Retinal pigment epithelial cell (primary cell): ENCODE measurements around the gene CRYBB2.
"Not testable (repeated sequence)": the region's sequence is repeated elsewhere in the genome, so short reads cannot be mapped to it uniquely, and the experiment has no call there.

Experiments
- DNase-seq: peaks from one replicate; pipeline ENCODE4 v3.0.0-alpha.2; 2010; ENCODE audit warnings: low read depth
- H3K4me3 ChIP-seq: 2 replicates; pipeline ENCODE4 v1.5.1; 2011; ENCODE audit warnings: mild to moderate bottlenecking, low read length, control low read depth, moderate library complexity
- TF ChIP-seq, protein P1 (sequence below): conservative IDR thresholded peaks from 2 replicates; pipeline ENCODE4 v1.5.1; 2011; ENCODE audit warnings: low read depth, low read length, control low read depth, inconsistent platforms

The CRYBB2 gene

GRCh38 chr22:25235547-25236290 lies 16.3 kb downstream of the CRYBB2 start:
- peak; percentile 29 for DNase-seq
- TF ChIP-seq, protein P1, sequence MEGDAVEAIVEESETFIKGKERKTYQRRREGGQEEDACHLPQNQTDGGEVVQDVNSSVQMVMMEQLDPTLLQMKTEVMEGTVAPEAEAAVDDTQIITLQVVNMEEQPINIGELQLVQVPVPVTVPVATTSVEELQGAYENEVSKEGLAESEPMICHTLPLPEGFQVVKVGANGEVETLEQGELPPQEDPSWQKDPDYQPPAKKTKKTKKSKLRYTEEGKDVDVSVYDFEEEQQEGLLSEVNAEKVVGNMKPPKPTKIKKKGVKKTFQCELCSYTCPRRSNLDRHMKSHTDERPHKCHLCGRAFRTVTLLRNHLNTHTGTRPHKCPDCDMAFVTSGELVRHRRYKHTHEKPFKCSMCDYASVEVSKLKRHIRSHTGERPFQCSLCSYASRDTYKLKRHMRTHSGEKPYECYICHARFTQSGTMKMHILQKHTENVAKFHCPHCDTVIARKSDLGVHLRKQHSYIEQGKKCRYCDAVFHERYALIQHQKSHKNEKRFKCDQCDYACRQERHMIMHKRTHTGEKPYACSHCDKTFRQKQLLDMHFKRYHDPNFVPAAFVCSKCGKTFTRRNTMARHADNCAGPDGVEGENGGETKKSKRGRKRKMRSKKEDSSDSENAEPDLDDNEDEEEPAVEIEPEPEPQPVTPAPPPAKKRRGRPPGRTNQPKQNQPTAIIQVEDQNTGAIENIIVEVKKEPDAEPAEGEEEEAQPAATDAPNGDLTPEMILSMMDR = peak; percentile 80
- H3K4me3 ChIP-seq = no peak overlapping the region

- DNase-seq = no peak
- TF ChIP-seq, protein P1 = no peak
- H3K4me3 ChIP-seq = no peak overlapping the region
Observed at GRCh38 chr22:25236417-25236816, 17.0 kb downstream of the CRYBB2 start.

DNA sequence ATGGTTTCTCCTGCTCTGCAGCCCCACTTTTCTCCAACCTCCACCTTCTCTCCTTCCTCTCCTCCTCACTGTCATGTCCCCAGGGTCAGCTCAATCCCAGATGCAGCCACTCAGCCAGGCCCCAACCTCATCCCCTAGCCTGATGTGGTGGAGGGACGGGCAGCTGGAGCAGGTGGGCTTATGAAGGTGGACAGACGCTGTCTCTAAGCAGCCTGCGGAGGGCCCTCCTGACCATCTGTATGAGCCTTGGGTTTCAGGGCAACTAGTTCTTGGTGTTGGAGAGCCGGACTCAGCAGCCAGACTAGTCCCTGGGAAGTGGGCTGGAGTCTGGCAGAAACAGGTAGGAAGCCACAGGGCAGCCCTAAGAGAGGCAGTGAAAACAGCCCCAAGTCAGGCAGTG lies 18.1 kb downstream of the CRYBB2 start:
- DNase-seq = no peak
- TF ChIP-seq, protein P1 = no peak

GRCh38 chr22:25238058-25238457 lies 18.6 kb downstream of the CRYBB2 start:
- H3K4me3 ChIP-seq, DNase-seq: not testable (repeated sequence)

More for the DNA sequence above, 18.1 kb downstream of the CRYBB2 start:
- no peak overlapping the region for H3K4me3 ChIP-seq

GRCh38 chr22:25255169-25255568 lies 35.7 kb downstream of the CRYBB2 start:
- not testable (repeated sequence) for DNase-seq, H3K4me3 ChIP-seq

DNA sequence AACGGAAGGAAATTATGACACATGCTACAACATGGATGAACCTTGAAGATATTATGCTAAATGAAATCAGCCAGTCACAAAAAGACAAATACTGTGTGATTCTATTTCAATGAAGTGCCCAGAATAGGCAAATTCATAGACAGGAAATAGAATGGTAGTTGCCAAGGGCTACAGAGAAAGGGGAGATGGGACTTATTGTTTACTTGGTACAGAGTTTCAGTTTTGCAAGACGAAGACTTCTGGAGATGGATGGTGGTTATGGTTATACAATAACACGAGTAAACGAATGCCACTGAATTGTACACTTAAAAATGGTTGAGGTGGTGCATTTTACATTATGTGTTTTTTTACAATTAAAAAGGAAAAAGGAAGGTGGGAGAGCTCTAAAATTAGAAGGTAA lies 48.1 kb downstream of the CRYBB2 start:
- not testable (repeated sequence) for DNase-seq, H3K4me3 ChIP-seq

DNA sequence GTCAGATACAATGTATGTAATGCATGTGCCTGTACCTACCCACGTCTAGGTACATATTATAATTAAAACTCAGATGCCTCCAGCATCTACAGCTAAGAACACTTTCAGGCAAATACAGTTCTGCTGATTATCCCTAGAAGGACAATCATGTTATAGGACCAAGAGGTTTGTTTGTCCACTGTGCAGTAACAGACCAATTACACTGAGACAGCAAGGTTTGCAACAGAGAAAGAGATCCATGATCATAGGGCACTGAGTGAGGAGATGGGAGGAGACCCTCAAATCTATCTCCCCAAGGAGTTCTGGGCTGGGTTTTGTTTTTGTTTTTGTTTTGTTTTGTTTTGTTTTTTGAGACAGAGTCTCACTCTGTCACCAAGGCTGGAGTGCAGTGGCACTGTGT lies 49.5 kb downstream of the CRYBB2 start:
- not testable (repeated sequence) for H3K4me3 ChIP-seq, DNase-seq

DNA sequence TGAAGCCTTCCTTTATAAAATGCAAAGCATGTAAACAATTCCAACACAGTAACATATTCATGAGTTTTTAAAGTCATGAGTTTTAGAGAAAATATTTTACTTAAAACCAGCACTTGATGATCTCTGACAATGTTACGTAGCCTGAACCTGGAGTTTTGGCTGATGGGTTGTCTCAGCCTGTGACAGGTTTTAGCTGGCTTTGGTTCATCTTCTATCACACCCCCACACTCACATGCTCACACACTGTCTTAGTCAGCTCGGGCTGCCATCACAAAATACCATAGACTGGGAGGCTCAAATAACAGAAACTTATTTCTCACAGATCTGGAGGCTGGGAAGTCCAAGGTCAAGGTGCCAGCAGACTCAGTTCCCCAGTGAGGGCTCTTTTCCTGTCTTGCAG lies 50.6 kb downstream of the CRYBB2 start:
- H3K4me3 ChIP-seq, DNase-seq: not testable (repeated sequence)

DNA sequence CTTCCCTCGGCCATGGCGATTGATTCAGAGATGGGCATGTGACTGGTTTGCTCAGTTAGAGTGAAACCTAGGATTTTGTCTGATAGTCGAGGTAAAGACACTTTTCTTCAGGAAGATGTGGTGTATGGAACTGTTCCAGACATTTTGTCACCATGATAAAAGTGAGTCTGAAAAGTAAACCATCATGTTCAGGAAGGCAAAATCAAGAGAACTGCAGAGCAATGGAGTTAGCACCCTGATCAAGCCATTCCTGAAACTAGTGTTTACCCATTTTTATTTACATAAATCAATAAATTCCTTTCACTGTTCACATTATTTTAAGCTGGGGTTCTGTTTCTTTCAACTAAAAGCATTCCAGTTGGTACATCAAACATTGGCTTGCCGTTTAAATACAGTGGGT lies 53.8 kb downstream of the CRYBB2 start:
- not testable (repeated sequence) for H3K4me3 ChIP-seq, DNase-seq

- DNase-seq, H3K4me3 ChIP-seq: not testable (repeated sequence)
Observed at GRCh38 chr22:25273928-25274327, 54.5 kb downstream of the CRYBB2 start.

- DNase-seq, H3K4me3 ChIP-seq: not testable (repeated sequence)
Observed at GRCh38 chr22:25280118-25280517, 60.7 kb downstream of the CRYBB2 start.
